NCI-H1436 (cell line): ENCODE results near the gene KIF5A.
A peak's percentile ranks its signal among the peaks of the same experiment; 100 is the strongest.

Experiments
- DNase-seq: peaks from one replicate; lab custom pipeline; 2025; lab: John Stamatoyannopoulos, UW

Gene KIF5A

GRCh38 chr12:57620245-57620935, 70.5 kb downstream of the KIF5A start:
- no peak for DNase-seq

- no peak for DNase-seq
These were observed 71.2 kb downstream of the KIF5A start for GRCh38 chr12:57620936-57621496.

GRCh38 chr12:57621497-57622292, 71.9 kb downstream of the KIF5A start:
- DNase-seq = peak; percentile 33

GRCh38 chr12:57622293-57623245, 72.7 kb downstream of the KIF5A start:
- no peak for DNase-seq

- DNase-seq = no peak
These were observed 73.5 kb downstream of the KIF5A start for GRCh38 chr12:57623385-57623784.

- DNase-seq = no peak
These were observed 74.1 kb downstream of the KIF5A start for GRCh38 chr12:57623811-57624390.

GRCh38 chr12:57624441-57625220, 74.8 kb downstream of the KIF5A start:
- DNase-seq = no peak

- DNase-seq = no peak
These were observed 75.6 kb downstream of the KIF5A start for GRCh38 chr12:57625261-57626032.

- DNase-seq = no peak
These were observed 76.5 kb downstream of the KIF5A start for GRCh38 chr12:57626111-57626920.

- no peak for DNase-seq
These were observed 77.1 kb downstream of the KIF5A start for GRCh38 chr12:57626921-57627445.

GRCh38 chr12:57627501-57628279, 77.8 kb downstream of the KIF5A start:
- no peak for DNase-seq

- DNase-seq = no peak
These were observed 78.7 kb downstream of the KIF5A start for GRCh38 chr12:57628280-57629191.

GRCh38 chr12:57629897-57630471, 80.1 kb downstream of the KIF5A start:
- no peak for DNase-seq

GRCh38 chr12:57630891-57631433, 81.1 kb downstream of the KIF5A start:
- no peak for DNase-seq

GRCh38 chr12:57631566-57632072, 81.8 kb downstream of the KIF5A start:
- no peak for DNase-seq
